ENCODE measurements around the gene ABCF2. TPM values are rescaled to one million over a fixed set of nuclear protein-coding genes. Genes with fewer than 3 reads are reported as not detected.

ABCF2 gene
- total and polyA plus RNA-seq, 2 of the 13 experiments (the other 11 are each of a cell fraction or from before 2014, with no cell fraction given), result 16.3 to 42.5 TPM

DNA sequence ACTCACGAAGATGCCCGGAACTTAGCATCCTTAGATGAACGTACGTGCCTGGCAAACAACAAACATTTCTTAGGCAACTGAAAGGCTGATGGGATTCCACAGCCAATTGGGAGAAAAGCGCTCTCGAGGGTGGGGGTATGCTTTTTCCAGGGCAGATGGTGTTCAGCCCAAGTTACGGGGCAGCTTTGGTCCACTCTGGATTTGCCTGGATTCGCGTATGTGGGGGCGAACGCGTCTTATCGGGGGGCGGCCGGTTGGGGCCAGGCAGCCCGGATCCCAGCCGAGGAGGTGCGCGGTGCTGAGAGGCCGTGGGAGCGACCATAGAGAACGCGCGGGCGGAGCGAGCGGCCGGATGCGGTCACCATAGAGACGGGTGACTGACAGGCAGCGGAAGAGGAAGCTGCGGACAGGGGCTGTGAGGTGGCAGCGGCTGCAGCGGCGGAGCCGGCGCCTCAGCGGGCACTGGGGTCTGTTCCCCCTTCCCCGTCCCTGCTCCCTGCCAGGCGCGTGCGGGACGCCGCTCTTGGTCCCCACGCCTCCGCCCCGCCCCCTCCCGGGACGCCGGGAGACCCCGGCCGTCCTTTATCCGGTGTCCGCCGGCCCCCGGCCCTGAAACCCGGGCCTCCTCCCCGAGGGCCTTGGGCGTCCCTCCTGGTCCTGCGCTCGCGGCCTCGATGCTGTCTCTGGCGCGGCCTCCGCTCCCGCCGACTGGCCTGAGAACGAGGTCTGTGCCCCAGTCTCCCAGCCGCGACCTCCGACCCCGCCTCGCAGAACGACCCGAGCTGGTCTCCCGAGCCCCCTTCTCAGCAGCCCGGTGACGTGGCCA lies 5.3 kb upstream of the ABCF2 start, which contains the start of gene CHPF2 (continued):
- TF ChIP-seq RERE (CRISPR knock-in tag; IDR thresholded peaks at IDR 0.05; ENCODE audit: low read depth) (0 out of 2 replicates have a peak, but pooled peaks have one; percentile 10), AHR (CRISPR knock-in tag; IDR thresholded peaks at IDR 0.05) (no peak), YEATS4 (CRISPR knock-in tag; IDR thresholded peaks at IDR 0.05; ENCODE audit: borderline replicate concordance) (peak; percentile 66; the same call in 1 of the 2 replicates), ZNF276 (CRISPR knock-in tag; IDR thresholded peaks at IDR 0.05; ENCODE audit: low read depth) (no peak), HOXA3 (CRISPR knock-in tag; IDR thresholded peaks at IDR 0.05) (peak; percentile 76), ZNF275 (CRISPR knock-in tag; IDR thresholded peaks at IDR 0.05; ENCODE audit: borderline replicate concordance) (no peak), ZNF124 (CRISPR knock-in tag; IDR thresholded peaks at IDR 0.05) (no peak), IRF1 (CRISPR knock-in tag; IDR thresholded peaks at IDR 0.05; ENCODE audit: low read depth) (no peak), SALL2 (CRISPR knock-in tag; IDR thresholded peaks at IDR 0.05) (no peak), ZZZ3 (CRISPR knock-in tag; IDR thresholded peaks at IDR 0.05; ENCODE audit: borderline replicate concordance) (no peak), PTBP1 (IDR thresholded peaks at IDR 0.05; ENCODE audit: low read depth, low read length, poor library complexity, severe bottlenecking) (no peak), TOPORS (CRISPR knock-in tag; IDR thresholded peaks at IDR 0.05) (peak; percentile 29; the same call in 1 of the 2 replicates), XBP1 (CRISPR knock-in tag; IDR thresholded peaks at IDR 0.05) (no peak), ZNF264 (CRISPR knock-in tag; IDR thresholded peaks at IDR 0.05) (0 out of 2 replicates have a peak, but pooled peaks have one; percentile 16), THAP7 (CRISPR knock-in tag; IDR thresholded peaks at IDR 0.05) (no peak), TMF1 (CRISPR knock-in tag; IDR thresholded peaks at IDR 0.05; ENCODE audit: low read depth) (no peak), TBP (CRISPR knock-in tag; IDR thresholded peaks at IDR 0.05) (no peak), NFE2 (CRISPR knock-in tag; IDR thresholded peaks at IDR 0.05) (no peak), KDM5A (IDR thresholded peaks at IDR 0.05; ENCODE audit: borderline replicate concordance, low read length) (peak; percentile 58)
